ENCODE measurements around the gene DDX1.

Gene DDX1

GRCh38 chr2:15553519-15553918 is 38.1 kb upstream of the DDX1 start:
- no peaks in the 10 kb centered on the region for H3K9me3 ChIP-seq (ENCODE audit: control insufficient read depth, low read length)
- H2BK5ac ChIP-seq (ENCODE audit: low read depth, low read length, poor library complexity, severe bottlenecking): no peak overlapping the region
- H3K23ac ChIP-seq (ENCODE audit: low read length in 2 of 2): no peak overlapping the region
- H3K4me3 ChIP-seq (ENCODE audit: insufficient read depth in 1 of 2, low read depth in 1 of 2, low read length in 2 of 2): no peak overlapping the region
- H3K4me1 ChIP-seq (ENCODE audit: control insufficient read depth, insufficient read depth, low read depth, low read length): peaks cover 2% of the 10 kb centered on the region
- H3K4ac ChIP-seq (ENCODE audit: low read depth in 1 of 2, low read length in 2 of 2): no peak overlapping the region
- H3K27ac ChIP-seq (ENCODE audit: low read length, poor library complexity, severe bottlenecking): no peak overlapping the region
- peaks cover 11% of the 10 kb centered on the region for H3K79me1 ChIP-seq (replicated peaks; ENCODE audit: low read length, poor library complexity, severe bottlenecking)
- no peaks in the 10 kb centered on the region for H3K27me3 ChIP-seq (ENCODE audit: control insufficient read depth in 1 of 2, insufficient read depth in 1 of 2, low read length in 2 of 2)
- no peak overlapping the region for H2BK12ac ChIP-seq (ENCODE audit: low read length in 2 of 2)
- H2AK5ac ChIP-seq (ENCODE audit: low read length, severe bottlenecking): no peak overlapping the region
- H3K4me2 ChIP-seq (ENCODE audit: low read length, poor library complexity, severe bottlenecking): no peak overlapping the region
- H4K91ac ChIP-seq (ENCODE audit: low read length): no peak overlapping the region
- no peak overlapping the region for H3K14ac ChIP-seq (ENCODE audit: low read length in 2 of 2)
- no peak for DNase-seq
- no peak overlapping the region for H2BK15ac ChIP-seq (ENCODE audit: low read depth, poor library complexity, severe bottlenecking)
- H3K36me3 ChIP-seq (ENCODE audit: control insufficient read depth in 1 of 2, insufficient read depth in 2 of 2, low read depth in 1 of 2, low read length in 2 of 2): peaks cover 7 to 52% of the 10 kb centered on the region in 2 experiments
- no peak overlapping the region for H3K18ac ChIP-seq (ENCODE audit: low read depth in 1 of 2, low read length in 2 of 2)
- H2AFZ ChIP-seq (ENCODE audit: low read depth, low read length): no peak overlapping the region
- H2BK120ac ChIP-seq (ENCODE audit: low read depth, low read length): no peak overlapping the region
- WGBS: 97% methylated on average over 1 of the region's 1 CpG
- H4K8ac ChIP-seq (ENCODE audit: low read length): no peak overlapping the region
- no peak overlapping the region for H3K9ac ChIP-seq (ENCODE audit: low read length)

- 93% methylated on average over 2 of the region's 3 CpGs for WGBS
- no peak overlapping the region for H3K18ac ChIP-seq (ENCODE audit: low read depth in 1 of 2, low read length in 2 of 2)
Measured at GRCh38 chr2:15553951-15554350, 37.7 kb upstream of the DDX1 start.

GRCh38 chr2:15554525-15555218 is 37.0 kb upstream of the DDX1 start:
- H3K4ac ChIP-seq (ENCODE audit: low read depth in 1 of 2, low read length in 2 of 2): no peak overlapping the region
- H3K36me3 ChIP-seq (ENCODE audit: control insufficient read depth in 1 of 2, insufficient read depth in 2 of 2, low read depth in 1 of 2, low read length in 2 of 2): peaks cover 3 to 43% of the 10 kb centered on the region in 2 experiments
- no peak overlapping the region for H3K18ac ChIP-seq (ENCODE audit: low read depth in 1 of 2, low read length in 2 of 2)
- 97% methylated on average over 4 of the region's 5 CpGs for WGBS
- H2BK120ac ChIP-seq (ENCODE audit: low read depth, low read length): no peak overlapping the region
- no peak overlapping the region for H2AFZ ChIP-seq (ENCODE audit: low read depth, low read length)
- H3K23ac ChIP-seq (ENCODE audit: low read length in 2 of 2): no peak overlapping the region
- no peak overlapping the region for H4K91ac ChIP-seq (ENCODE audit: low read length)
- no peak overlapping the region for H3K9ac ChIP-seq (ENCODE audit: low read length)
- H3K27me3 ChIP-seq (ENCODE audit: control insufficient read depth in 1 of 2, insufficient read depth in 1 of 2, low read length in 2 of 2): no peaks in the 10 kb centered on the region
- DNase-seq: no peak
- no peak overlapping the region for H3K27ac ChIP-seq (ENCODE audit: low read length, poor library complexity, severe bottlenecking)
- no peak overlapping the region for H2BK5ac ChIP-seq (ENCODE audit: low read depth, low read length, poor library complexity, severe bottlenecking)
- H3K14ac ChIP-seq (ENCODE audit: low read length in 2 of 2): no peak overlapping the region
- peaks cover 2% of the 10 kb centered on the region for H3K4me1 ChIP-seq (ENCODE audit: control insufficient read depth, insufficient read depth, low read depth, low read length)
- H4K8ac ChIP-seq (ENCODE audit: low read length): no peak overlapping the region
- H3K4me3 ChIP-seq (ENCODE audit: insufficient read depth in 1 of 2, low read depth in 1 of 2, low read length in 2 of 2): no peak overlapping the region
- H3K9me3 ChIP-seq (ENCODE audit: control insufficient read depth, low read length): no peaks in the 10 kb centered on the region
- no peak overlapping the region for H2BK15ac ChIP-seq (ENCODE audit: low read depth, poor library complexity, severe bottlenecking)
- H2BK12ac ChIP-seq (ENCODE audit: low read length in 2 of 2): no peak overlapping the region
- H2AK5ac ChIP-seq (ENCODE audit: low read length, severe bottlenecking): no peak overlapping the region
- H3K79me1 ChIP-seq (replicated peaks; ENCODE audit: low read length, poor library complexity, severe bottlenecking): peaks cover 11% of the 10 kb centered on the region
- no peak overlapping the region for H3K4me2 ChIP-seq (ENCODE audit: low read length, poor library complexity, severe bottlenecking)

More at GRCh38 chr2:15553951-15554350, 37.7 kb upstream of the DDX1 start:
- H3K36me3 ChIP-seq (ENCODE audit: control insufficient read depth in 1 of 2, insufficient read depth in 2 of 2, low read depth in 1 of 2, low read length in 2 of 2): peaks cover 7 to 48% of the 10 kb centered on the region in 2 experiments
- peaks cover 2% of the 10 kb centered on the region for H3K4me1 ChIP-seq (ENCODE audit: control insufficient read depth, insufficient read depth, low read depth, low read length)
- H4K91ac ChIP-seq (ENCODE audit: low read length): no peak overlapping the region
- H3K4ac ChIP-seq (ENCODE audit: low read depth in 1 of 2, low read length in 2 of 2): no peak overlapping the region
- H3K79me1 ChIP-seq (replicated peaks; ENCODE audit: low read length, poor library complexity, severe bottlenecking): peaks cover 11% of the 10 kb centered on the region
- DNase-seq: no peak
- H2BK120ac ChIP-seq (ENCODE audit: low read depth, low read length): no peak overlapping the region
- H2AFZ ChIP-seq (ENCODE audit: low read depth, low read length): no peak overlapping the region
- H4K8ac ChIP-seq (ENCODE audit: low read length): no peak overlapping the region
- no peak overlapping the region for H2BK12ac ChIP-seq (ENCODE audit: low read length in 2 of 2)
- no peak overlapping the region for H2BK15ac ChIP-seq (ENCODE audit: low read depth, poor library complexity, severe bottlenecking)
- no peak overlapping the region for H3K4me2 ChIP-seq (ENCODE audit: low read length, poor library complexity, severe bottlenecking)
- no peak overlapping the region for H3K9ac ChIP-seq (ENCODE audit: low read length)
- no peak overlapping the region for H3K4me3 ChIP-seq (ENCODE audit: insufficient read depth in 1 of 2, low read depth in 1 of 2, low read length in 2 of 2)
- H3K23ac ChIP-seq (ENCODE audit: low read length in 2 of 2): no peak overlapping the region
- no peak overlapping the region for H3K27ac ChIP-seq (ENCODE audit: low read length, poor library complexity, severe bottlenecking)
- no peak overlapping the region for H3K14ac ChIP-seq (ENCODE audit: low read length in 2 of 2)
- no peak overlapping the region for H2AK5ac ChIP-seq (ENCODE audit: low read length, severe bottlenecking)
- H2BK5ac ChIP-seq (ENCODE audit: low read depth, low read length, poor library complexity, severe bottlenecking): no peak overlapping the region
- H3K27me3 ChIP-seq (ENCODE audit: control insufficient read depth in 1 of 2, insufficient read depth in 1 of 2, low read length in 2 of 2): no peaks in the 10 kb centered on the region
- no peaks in the 10 kb centered on the region for H3K9me3 ChIP-seq (ENCODE audit: control insufficient read depth, low read length)

- Histone ChIP-seq H4K8ac (ENCODE audit: low read length) (no peak overlapping the region), H3K4ac (ENCODE audit: low read depth in 1 of 2, low read length in 2 of 2) (no peak overlapping the region), H3K27ac (ENCODE audit: low read length, poor library complexity, severe bottlenecking) (no peak overlapping the region), H2BK5ac (ENCODE audit: low read depth, low read length, poor library complexity, severe bottlenecking) (no peak overlapping the region), H3K4me2 (ENCODE audit: low read length, poor library complexity, severe bottlenecking) (no peak overlapping the region), H3K79me1 (replicated peaks; ENCODE audit: low read length, poor library complexity, severe bottlenecking) (peaks cover 9% of the 10 kb centered on the region), H2BK15ac (ENCODE audit: low read depth, poor library complexity, severe bottlenecking) (no peak overlapping the region), H3K36me3 (ENCODE audit: control insufficient read depth in 1 of 2, insufficient read depth in 2 of 2, low read depth in 1 of 2, low read length in 2 of 2) (peaks cover 0 to 39% of the 10 kb centered on the region in 2 experiments), H2AFZ (ENCODE audit: low read depth, low read length) (no peak overlapping the region), H3K4me3 (ENCODE audit: insufficient read depth in 1 of 2, low read depth in 1 of 2, low read length in 2 of 2) (no peak overlapping the region), H3K18ac (ENCODE audit: low read depth in 1 of 2, low read length in 2 of 2) (no peak overlapping the region), H3K9me3 (ENCODE audit: control insufficient read depth, low read length) (no peaks in the 10 kb centered on the region), H2BK120ac (ENCODE audit: low read depth, low read length) (no peak overlapping the region), H2AK5ac (ENCODE audit: low read length, severe bottlenecking) (no peak overlapping the region), H3K27me3 (ENCODE audit: control insufficient read depth in 1 of 2, insufficient read depth in 1 of 2, low read length in 2 of 2) (no peaks in the 10 kb centered on the region), H4K91ac (ENCODE audit: low read length) (no peak overlapping the region), H3K23ac (ENCODE audit: low read length in 2 of 2) (no peak overlapping the region), H3K9ac (ENCODE audit: low read length) (no peak overlapping the region), H2BK12ac (ENCODE audit: low read length in 2 of 2) (no peak overlapping the region), H3K4me1 (ENCODE audit: control insufficient read depth, insufficient read depth, low read depth, low read length) (peaks cover 2% of the 10 kb centered on the region), H3K14ac (ENCODE audit: low read length in 2 of 2) (no peak overlapping the region)
- 98% methylated on average over 3 of the region's 3 CpGs for WGBS
- no peak for DNase-seq
Measured at GRCh38 chr2:15555760-15556193, 35.9 kb upstream of the DDX1 start.
